Dermis blood vessel endothelial cell (primary cell): ENCODE data around the gene EIF4EBP3. TPM values are rescaled to one million over a fixed set of nuclear protein-coding genes. Genes with fewer than 3 reads are reported as not detected.
"Not testable (repeated sequence)": the region's sequence is repeated elsewhere in the genome, so short reads cannot be mapped to it uniquely, and the experiment has no call there.

Source experiments
- DNase-seq: peaks from one replicate; pipeline ENCODE4 v3.0.0; 2010
- total RNA-seq: library from RNA; depleted of rRNA; stranded (reverse); fragments of >200 nt; gene quantifications from 2 replicates; pipeline ENCODE4 v1.2.3, GENCODE V29; 2014

Gene EIF4EBP3
- total RNA-seq, 1 donor from 2014 or later = 0.51 TPM

DNA sequence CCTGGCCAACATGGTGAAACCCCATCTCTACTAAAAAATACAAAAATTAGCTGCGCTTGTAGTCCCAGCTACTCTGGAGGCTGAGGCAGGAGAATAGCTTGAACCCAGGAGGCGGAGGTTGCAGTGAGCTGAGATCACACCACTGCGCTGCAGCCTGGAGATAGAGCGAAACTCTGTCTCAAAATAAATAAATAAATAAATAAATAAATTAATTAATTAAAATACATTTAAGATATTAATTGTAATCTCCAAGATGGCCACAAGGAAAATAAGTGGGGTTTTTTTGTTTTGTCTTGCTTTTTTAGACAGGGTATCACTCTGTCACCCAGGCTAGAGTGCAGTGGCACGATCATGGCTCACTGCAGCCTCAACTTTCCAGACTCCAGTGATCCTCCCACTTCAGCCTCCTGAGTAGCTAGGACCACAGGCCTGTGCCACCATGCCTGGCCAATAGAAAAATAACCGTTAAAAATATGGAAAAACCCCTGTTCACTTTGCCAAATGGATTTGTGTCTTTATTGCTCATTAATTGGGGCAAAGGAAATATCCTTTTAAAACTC is 31.8 kb downstream of the EIF4EBP3 start:
- DNase-seq = not testable (repeated sequence)

DNA sequence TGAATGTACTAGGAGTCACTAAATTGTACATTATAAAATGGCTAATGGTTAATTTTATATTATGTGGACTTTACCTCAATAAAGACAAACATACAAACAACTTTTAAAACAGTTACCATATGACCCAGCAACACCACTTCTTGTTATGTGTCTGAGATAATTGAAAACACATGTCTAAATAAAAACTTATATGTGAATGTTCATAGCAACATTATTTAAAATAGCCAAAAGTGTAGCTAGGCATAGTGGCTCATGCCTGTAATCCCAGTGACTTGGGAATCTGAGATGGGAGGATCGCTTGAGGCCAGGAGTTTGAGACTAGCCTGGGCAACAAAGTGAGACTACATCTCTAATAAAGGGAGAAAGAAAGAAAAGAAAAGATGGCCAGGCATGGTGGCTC is 40.0 kb downstream of the EIF4EBP3 start:
- DNase-seq = no peak

DNA sequence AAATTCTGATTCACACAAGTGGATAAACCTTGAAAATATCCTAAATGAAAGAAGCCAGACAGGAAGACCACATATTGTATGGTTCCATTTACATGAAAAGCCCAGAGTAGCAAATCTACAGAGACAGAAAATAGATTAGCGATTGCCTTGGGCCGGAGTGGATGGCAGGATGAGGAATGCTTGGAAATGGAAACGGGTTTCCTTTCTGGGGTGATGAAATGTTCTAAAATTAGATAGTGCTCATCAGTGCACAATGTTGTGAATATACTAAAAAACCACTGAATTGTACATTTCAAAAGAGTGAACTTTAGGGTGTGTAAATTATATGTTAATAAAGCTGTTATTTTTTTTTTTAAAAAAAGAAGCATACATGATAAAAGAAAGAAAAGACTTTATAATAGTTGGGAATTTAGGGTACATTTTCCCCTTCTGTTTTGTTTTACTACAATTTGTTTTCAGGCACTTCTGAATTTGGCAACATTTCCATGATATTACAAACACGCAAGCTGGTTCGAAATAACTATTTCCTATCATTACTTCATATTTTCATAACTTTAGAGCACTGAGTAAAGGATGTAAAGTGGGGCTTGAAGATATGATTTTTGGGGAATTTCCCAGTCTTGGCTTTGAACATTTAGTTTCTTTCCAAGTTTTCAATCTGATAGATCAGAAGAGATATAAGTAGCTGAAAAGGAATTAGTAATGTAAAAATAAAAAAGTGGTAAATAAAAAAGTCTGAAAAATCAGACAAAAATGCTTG is 41.0 kb downstream of the EIF4EBP3 start:
- DNase-seq = no peak

DNA sequence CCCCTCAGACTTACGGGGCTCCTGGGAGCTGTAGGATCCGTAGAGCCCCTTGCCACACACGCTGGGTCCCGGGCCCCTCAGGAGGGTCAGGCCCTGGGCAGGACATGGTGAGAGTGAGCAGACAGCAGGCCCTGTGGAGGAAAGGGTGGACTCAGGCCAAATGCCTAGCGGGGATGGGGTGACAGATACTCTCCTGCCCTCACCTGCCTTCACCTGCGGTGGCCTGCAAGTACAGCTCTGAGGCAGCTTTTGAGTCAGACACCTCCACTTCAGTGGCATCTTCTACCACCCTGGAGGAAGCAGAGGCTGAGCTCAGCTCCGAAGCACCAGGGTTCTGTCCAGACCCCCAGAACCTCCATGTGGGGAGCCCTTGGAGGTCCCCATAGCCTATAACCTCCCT is 43.4 kb downstream of the EIF4EBP3 start:
- no peak for DNase-seq

DNA sequence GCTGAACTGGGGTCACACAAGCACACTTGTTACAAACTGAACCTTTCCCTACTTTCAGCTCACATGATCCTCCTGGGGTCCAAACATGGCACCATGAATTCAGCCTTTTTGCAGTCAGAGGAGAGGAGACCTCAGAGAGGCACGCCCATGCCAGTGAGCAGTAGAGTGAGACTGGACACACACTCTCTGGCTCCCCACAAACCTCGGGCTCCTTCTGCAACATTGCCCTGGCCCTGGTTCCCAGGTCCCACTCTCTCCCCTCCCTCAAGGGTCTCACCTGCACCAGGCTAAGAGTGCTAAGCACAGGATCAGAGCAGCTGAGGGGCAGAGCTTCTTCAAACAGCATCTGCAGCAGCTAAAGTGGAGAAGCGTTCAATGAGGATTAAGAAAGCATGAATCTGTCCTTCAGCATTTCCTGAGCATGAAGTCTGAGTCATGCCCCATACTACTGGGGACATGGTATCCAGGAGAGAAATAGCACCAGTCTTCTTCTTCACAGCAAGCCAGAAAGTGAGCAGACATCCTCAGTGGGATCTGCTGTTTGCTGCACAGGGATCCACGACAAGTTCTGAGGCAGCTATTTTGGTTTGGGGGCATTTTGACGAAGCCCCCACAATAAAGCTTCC is 44.4 kb downstream of the EIF4EBP3 start:
- DNase-seq = peak; percentile 26

DNA sequence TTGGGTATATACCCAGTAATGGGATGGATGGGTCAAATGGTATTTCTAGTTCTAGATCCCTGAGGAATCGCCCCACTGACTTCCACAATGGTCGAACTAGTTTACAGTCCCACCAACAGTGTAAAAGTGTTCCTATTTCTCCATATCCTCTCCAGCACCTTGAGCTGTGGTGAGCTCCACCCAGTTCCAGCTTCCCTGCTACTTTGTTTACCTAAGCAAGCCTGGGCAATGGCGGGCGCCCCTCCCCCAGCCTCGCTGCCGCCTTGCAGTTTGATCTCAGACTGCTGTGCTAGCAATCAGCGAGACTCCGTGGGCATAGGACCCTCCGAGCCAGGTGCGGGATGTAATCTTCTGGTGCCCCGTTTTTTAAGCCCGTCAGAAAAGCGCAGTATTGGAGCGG is 45.6 kb downstream of the EIF4EBP3 start:
- DNase-seq = not testable (repeated sequence)

DNA sequence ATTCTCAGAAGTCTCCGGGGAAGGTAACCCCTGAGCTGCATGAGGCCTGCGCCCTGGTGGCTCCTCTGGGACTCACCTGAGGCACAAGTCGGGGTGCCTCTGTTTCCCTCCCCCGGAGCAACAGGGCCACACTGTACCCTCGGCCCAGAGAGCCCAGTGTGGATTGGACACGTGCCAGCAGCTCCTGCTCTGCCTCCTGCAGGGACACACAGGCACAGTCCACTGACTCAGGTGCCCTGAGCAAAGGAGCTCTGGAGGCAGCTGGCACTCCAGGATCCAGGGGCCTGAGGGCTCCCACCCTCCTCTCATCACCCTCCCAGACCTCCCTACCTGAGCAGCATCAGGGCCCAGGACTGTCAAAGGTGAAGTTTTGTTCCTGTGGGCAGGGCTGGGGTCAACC is 46.7 kb downstream of the EIF4EBP3 start:
- DNase-seq = no peak

DNA sequence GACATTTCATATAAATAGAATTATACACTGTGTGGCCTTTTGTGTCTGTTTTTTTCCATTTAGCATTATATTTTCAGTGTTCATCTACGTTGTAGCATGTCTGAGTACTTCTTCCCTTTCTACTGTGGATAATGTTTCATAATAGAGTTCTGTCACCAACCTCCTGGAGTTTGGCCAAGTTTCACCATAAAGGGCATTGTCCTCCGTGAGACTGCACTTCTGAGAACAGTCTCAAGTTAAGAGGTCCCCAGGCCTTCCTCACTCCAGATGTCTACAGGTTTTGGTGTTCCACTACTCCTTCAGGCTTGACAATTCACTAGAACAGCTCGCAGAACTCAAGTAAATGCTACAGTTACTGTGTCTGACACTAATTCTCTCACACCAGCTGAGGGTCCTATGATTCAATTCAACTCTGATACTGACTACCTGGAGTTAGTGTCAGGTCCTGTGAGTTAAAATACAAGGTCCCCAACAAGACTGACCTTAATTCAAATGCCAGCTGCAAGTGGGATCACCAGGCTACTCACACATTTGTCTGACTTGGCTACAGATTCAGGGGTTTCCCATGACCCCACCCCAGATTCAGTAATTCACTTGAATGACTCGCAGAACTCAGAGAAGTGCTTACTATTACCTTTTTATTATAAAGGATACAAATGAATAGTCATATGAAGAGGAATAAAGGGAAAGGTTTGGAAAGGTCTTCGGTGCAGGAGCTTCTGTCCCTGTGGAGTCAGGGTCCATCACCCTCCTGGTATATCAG is 48.3 kb downstream of the EIF4EBP3 start:
- peak; percentile 35 for DNase-seq

DNA sequence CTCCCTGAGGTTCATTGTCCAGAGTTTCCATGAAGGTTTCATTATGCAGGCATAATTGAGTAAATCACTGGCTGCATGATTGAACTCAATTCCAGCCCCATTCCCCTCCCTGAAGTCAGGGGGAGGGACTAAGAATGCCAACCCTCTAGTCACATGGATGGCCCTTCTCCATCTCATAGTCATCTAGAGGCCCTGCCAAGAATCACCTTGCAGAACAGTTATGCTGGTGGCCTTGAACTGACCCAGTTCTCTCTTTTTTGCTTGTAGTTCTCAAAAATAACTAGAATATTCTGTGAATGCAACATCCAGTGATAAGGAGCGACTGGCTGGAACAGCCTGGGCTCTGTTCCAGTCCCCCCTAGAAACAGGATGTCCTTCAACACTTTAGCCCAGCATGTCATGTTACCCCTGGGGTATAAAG is 48.9 kb downstream of the EIF4EBP3 start:
- DNase-seq = no peak

DNA sequence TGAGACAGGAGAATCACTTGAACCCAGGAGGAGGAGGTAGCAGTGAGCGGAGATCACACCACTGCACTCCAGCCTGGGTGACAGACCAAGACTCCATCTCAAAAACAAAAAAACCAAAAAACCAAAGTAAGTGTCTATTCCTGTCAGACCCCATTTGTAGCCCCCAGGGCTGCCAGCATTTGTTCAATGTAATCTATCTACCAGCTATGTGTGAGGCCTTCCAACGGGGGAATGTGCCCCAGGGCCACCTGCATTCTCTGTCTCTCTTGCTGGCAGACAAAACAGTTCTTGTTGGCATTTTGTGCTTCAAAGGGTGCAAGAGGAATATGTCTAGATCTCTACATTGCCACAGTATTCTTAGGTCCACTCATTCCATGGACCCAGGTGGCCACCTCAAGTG is 51.4 kb downstream of the EIF4EBP3 start:
- DNase-seq = no peak

Other genes starting within 250 kb of the EIF4EBP3 start
- 72.7 and 99.9 TPM in 2 replicates for gene PFDN1, start 244.6 kb upstream of the EIF4EBP3 start, total RNA-seq
- gene HBEGF, start 201.1 kb upstream of the EIF4EBP3 start, total RNA-seq = 30.6 and 33.4 TPM in 2 replicates
- gene SLC4A9, start 187.5 kb upstream of the EIF4EBP3 start, total RNA-seq = not detected in 2 replicates
- gene ANKHD1, start 145.8 kb upstream of the EIF4EBP3 start, total RNA-seq = 70.1 and 80.0 TPM in 2 replicates
- 19.1 and 25.7 TPM in 2 replicates for gene SRA1, start 9.8 kb downstream of the EIF4EBP3 start, total RNA-seq
- gene APBB3, start 16.9 kb downstream of the EIF4EBP3 start, total RNA-seq = 8.2 and 16.2 TPM in 2 replicates
- 30.1 and 61.0 TPM in 2 replicates for gene SLC35A4, start 17.2 kb downstream of the EIF4EBP3 start, total RNA-seq
- 1.7 and 3.2 TPM in 2 replicates for gene CD14, start 85.5 kb downstream of the EIF4EBP3 start, total RNA-seq
- gene TMCO6, start 91.8 kb downstream of the EIF4EBP3 start, total RNA-seq = 18.0 and 50.2 TPM in 2 replicates
- 24.9 and 40.8 TPM in 2 replicates for gene NDUFA2, start 100.0 kb downstream of the EIF4EBP3 start, total RNA-seq
- 114 and 125 TPM in 2 replicates for gene IK, start 100.2 kb downstream of the EIF4EBP3 start, total RNA-seq
- 41.1 and 45.1 TPM in 2 replicates for gene WDR55, start 117.2 kb downstream of the EIF4EBP3 start, total RNA-seq
- gene DND1, start 125.9 kb downstream of the EIF4EBP3 start, total RNA-seq = 0.14 and 0.68 TPM in 2 replicates
- gene HARS1, start 143.7 kb downstream of the EIF4EBP3 start, total RNA-seq = 53.1 and 73.4 TPM in 2 replicates
- gene HARS2, start 143.8 kb downstream of the EIF4EBP3 start, total RNA-seq = 31.5 and 32.3 TPM in 2 replicates
- 55.5 and 62.3 TPM in 2 replicates for gene ZMAT2, start 152.8 kb downstream of the EIF4EBP3 start, total RNA-seq
- 0.17 TPM in 1 of 2 replicates, not detected in the other for gene PCDHA1, start 238.5 kb downstream of the EIF4EBP3 start, total RNA-seq
- gene PCDHA2, start 247.2 kb downstream of the EIF4EBP3 start, total RNA-seq = 0.17 TPM in 1 of 2 replicates, not detected in the other